Transverse colon (tissue), 4 donors: ENCODE data around the gene AKAP6. TPM values are rescaled to one million over a fixed set of nuclear protein-coding genes. Genes with fewer than 3 reads are reported as not detected.

Source experiments
- DNase-seq: peaks from one replicate; pipeline ENCODE4 v3.0.0-alpha.2; 2019
- H3K27ac ChIP-seq, 4 donors: fragments of 200-600 bp; sonication (generic); 2 replicates each; pipeline ENCODE4 v1.5.1; 2016 to 2018; ENCODE audit warnings: inconsistent platforms in 4 of 4
- H3K27me3 ChIP-seq: fragments of 200-600 bp; sonication (generic); 2 replicates; pipeline ENCODE4 v1.5.1; 2017; ENCODE audit warnings: inconsistent platforms
- H3K36me3 ChIP-seq, 4 donors: fragments of 200-600 bp; sonication (generic); 2 replicates each; pipeline ENCODE4 v1.5.1; 2017 to 2019; ENCODE audit warnings: inconsistent platforms in 4 of 4
- H3K4me1 ChIP-seq, 4 donors: fragments of 200-600 bp; sonication (generic); 2 replicates each; pipeline ENCODE4 v1.5.1; 2017 to 2020; ENCODE audit warnings: inconsistent platforms in 4 of 4
- H3K4me3 ChIP-seq, 4 donors: fragments of 200-600 bp; sonication (generic); 1 replicate in 1 of 4; 2 replicates in 3 of 4; pipeline versions ENCODE4 v1.5.1 to v1.6.1; 2017 to 2019; ENCODE audit warnings: inconsistent platforms in 4 of 4
- H3K9me3 ChIP-seq, 2 donors: fragments of 200-600 bp; sonication (generic); 2 replicates each; pipeline ENCODE4 v1.5.1; 2017 to 2019; ENCODE audit warnings: inconsistent platforms in 2 of 2
- EP300 ChIP-seq: sonication (generic); formaldehyde crosslinking; IDR thresholded peaks from one replicate; pipeline ENCODE4 v1.6.1; 2017; ENCODE audit warnings: antibody characterized with exemption, low read depth
- POLR2A ChIP-seq: fragments of 450-650 bp; IDR thresholded peaks from one replicate; pipeline ENCODE4 v1.6.1; 2016; ENCODE audit warnings: antibody characterized with exemption, mild to moderate bottlenecking, moderate library complexity
- POLR2AphosphoS5 ChIP-seq, 3 donors: sonication (generic); formaldehyde crosslinking; IDR thresholded peaks; one replicate each; pipeline ENCODE4 v1.6.1; 2016; ENCODE audit warnings: antibody characterized with exemption in 3 of 3
- WGBS, 2 donors: methylation state at CpG; one replicate each; pipeline ENCODE4 v1.1.5; 2018; ENCODE audit warnings: low coverage in 1 of 2; 5-methylcytosine and 5-hydroxymethylcytosine counted together
- in situ Hi-C, 4 donors: fragments of 200-750 bp; cut with MboI; loops; one replicate each; pipeline versions ENCODE4 v1.15.0 to v1.15.1; 2017; ENCODE audit warnings: low sequenced_read_pairs in 3 of 4, low pct_ligation_motif_present in 1 of 4, low pct_unique_long_range_greater_than_20kb in 1 of 4
- intact Hi-C: fragments of 100-400 bp; cut with DNase I; formaldehyde crosslinking; loops from one replicate; pipeline ENCODE4 v1.15.1; 2023; ENCODE audit warnings: low total_unique reads
- total RNA-seq, 4 donors: library from RNA; depleted of rRNA; stranded (reverse); fragments of >200 nt; gene quantifications; one replicate each; pipeline ENCODE4 v1.1.0, GENCODE V29; 2016
- TF ChIP-seq, protein P1 (sequence below), 5 experiments: fragments of 200-600 bp in 3 of 5; fragments of 450-650 bp in 2 of 5; sonication (generic) in 3 of 5; IDR thresholded peaks; 1 replicate in 2 of 5; 2 replicates in 3 of 5; pipeline ENCODE4 v1.5.1; 2016 to 2017; ENCODE audit warnings: antibody characterized with exemption in 5 of 5, inconsistent platforms in 3 of 5, mild to moderate bottlenecking in 2 of 5, moderate library complexity in 1 of 5

AKAP6 gene
- total RNA-seq, 4 donors from 2014 or later = 6.3 to 16.7 (median 9.7) TPM

GRCh38 chr14:32298346-32298745 lies 30.8 kb upstream of the AKAP6 start:
- H3K9me3 ChIP-seq = no peaks in the 10 kb centered on the region
- H3K4me1 ChIP-seq = no peaks in the 10 kb centered on the region
- intact Hi-C loops (no loop called here), in situ Hi-C loops (no loop called here)
- WGBS, 2 donors = 73 to 79% methylated on average over 3 of the region's 3 CpGs
- no peaks in the 10 kb centered on the region for H3K27me3 ChIP-seq
- no peaks in the 10 kb centered on the region for H3K36me3 ChIP-seq
- H3K27ac ChIP-seq = no peak overlapping the region
- TF ChIP-seq POLR2AphosphoS5 (IDR thresholded peaks at IDR 0.05) (no peak), EP300 (no peak), POLR2A (no peak)
- TF ChIP-seq, protein P1, sequence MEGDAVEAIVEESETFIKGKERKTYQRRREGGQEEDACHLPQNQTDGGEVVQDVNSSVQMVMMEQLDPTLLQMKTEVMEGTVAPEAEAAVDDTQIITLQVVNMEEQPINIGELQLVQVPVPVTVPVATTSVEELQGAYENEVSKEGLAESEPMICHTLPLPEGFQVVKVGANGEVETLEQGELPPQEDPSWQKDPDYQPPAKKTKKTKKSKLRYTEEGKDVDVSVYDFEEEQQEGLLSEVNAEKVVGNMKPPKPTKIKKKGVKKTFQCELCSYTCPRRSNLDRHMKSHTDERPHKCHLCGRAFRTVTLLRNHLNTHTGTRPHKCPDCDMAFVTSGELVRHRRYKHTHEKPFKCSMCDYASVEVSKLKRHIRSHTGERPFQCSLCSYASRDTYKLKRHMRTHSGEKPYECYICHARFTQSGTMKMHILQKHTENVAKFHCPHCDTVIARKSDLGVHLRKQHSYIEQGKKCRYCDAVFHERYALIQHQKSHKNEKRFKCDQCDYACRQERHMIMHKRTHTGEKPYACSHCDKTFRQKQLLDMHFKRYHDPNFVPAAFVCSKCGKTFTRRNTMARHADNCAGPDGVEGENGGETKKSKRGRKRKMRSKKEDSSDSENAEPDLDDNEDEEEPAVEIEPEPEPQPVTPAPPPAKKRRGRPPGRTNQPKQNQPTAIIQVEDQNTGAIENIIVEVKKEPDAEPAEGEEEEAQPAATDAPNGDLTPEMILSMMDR (IDR thresholded peaks at IDR 0.05) = no peak
- no peak overlapping the region for H3K4me3 ChIP-seq
- DNase-seq = no peak

DNA sequence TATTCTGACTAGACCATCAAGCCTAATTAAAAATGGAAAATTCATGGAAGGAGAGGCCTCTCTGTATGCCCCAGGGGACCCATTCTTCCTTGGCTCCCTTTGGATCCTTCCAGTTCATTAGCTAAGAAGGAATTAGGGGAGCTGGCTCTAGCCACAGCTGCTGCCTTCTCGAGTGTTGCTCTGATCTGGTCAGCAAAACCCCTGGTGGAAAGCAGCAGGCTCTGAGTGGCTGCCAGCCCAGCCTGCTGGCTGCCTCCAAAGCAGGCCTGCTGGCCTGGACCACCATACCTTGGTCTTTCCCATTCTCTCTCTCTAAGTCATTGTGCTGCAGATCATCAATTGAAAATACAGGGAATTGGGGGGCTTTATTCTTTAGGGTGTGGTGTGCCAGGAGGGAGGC lies 29.0 kb upstream of the AKAP6 start:
- Histone ChIP-seq H3K4me1 (no peaks in the 10 kb centered on the region), H3K4me3 (no peak overlapping the region), H3K27me3 (no peaks in the 10 kb centered on the region), H3K9me3 (no peaks in the 10 kb centered on the region), H3K27ac (no peak overlapping the region), H3K36me3 (no peaks in the 10 kb centered on the region)
- WGBS, 2 donors = 40% methylated on average over 1 of the region's 1 CpG; no CpG with 5 or more reads in 1 of the 2 donors
- in situ Hi-C loops (no loop called here), intact Hi-C loops (no loop called here)
- TF ChIP-seq POLR2AphosphoS5 (IDR thresholded peaks at IDR 0.05) = no peak
- no peak for TF ChIP-seq POLR2A
- TF ChIP-seq, protein P1 (IDR thresholded peaks at IDR 0.05) = no peak
- no peak for TF ChIP-seq EP300
- no peak for DNase-seq

DNA sequence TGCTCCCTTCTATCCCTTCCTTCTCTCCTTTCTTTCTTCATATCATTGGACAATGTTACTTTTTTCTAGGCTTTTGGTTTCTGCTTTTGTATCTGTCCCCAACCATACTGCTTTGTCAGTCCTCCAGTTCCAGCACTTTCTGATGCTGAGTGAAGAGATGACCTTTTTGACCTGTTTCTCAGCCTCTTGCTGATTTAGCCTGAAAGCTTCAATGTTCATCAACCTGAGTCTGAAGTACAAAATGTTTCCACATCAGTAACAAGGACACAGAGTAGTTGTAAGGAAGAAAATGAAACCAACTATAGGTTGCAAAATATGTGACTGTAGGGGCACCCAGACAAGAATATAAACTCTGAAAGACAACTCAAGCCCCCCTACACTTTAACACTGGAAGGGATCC lies 25.2 kb upstream of the AKAP6 start:
- DNase-seq = no peak
- no peak overlapping the region for H3K27ac ChIP-seq
- peaks cover 5 to 24% (median 20%) of the 10 kb centered on the region in 4 donors for H3K4me1 ChIP-seq
- H3K9me3 ChIP-seq = no peaks in the 10 kb centered on the region
- no peaks in the 10 kb centered on the region for H3K27me3 ChIP-seq
- H3K4me3 ChIP-seq = no peak overlapping the region
- intact Hi-C loops = no loop called here
- TF ChIP-seq POLR2A = no peak
- no peak for TF ChIP-seq EP300
- in situ Hi-C loops = no loop called here
- no peaks in the 10 kb centered on the region for H3K36me3 ChIP-seq

DNA sequence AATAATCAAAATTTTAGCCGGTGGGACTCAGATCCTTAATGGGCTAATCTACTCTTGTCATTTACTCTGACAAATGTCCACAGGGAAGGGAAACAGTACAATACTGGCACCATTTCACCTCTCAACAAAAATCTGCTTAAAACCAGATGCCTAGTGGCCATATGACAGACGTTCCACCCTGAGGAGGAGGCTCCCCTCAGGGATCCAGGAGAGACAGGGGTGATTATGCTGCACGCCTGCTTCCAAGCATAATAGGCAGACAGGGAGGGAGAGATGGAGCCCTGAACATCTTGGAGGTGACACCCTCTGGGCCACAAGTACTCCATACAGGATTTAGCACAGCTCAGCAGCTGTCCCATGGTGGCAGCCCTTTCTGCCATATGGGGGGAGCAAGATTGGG lies 24.8 kb upstream of the AKAP6 start:
- WGBS, 2 donors = 88% methylated on average over 3 of the region's 3 CpGs; no CpG with 5 or more reads in 1 of the 2 donors

More for the DNA sequence above, 24.8 kb upstream of the AKAP6 start:
- TF ChIP-seq POLR2AphosphoS5 (IDR thresholded peaks at IDR 0.05) (no peak), EP300 (no peak), POLR2A (no peak)
- TF ChIP-seq, protein P1 (IDR thresholded peaks at IDR 0.05) = no peak
- in situ Hi-C loops (no loop called here), intact Hi-C loops (no loop called here)
- no peaks in the 10 kb centered on the region for H3K27me3 ChIP-seq
- no peak overlapping the region for H3K4me3 ChIP-seq
- H3K9me3 ChIP-seq = no peaks in the 10 kb centered on the region
- H3K36me3 ChIP-seq = no peaks in the 10 kb centered on the region
- no peak for DNase-seq
- H3K4me1 ChIP-seq = peaks cover 5 to 26% (median 21%) of the 10 kb centered on the region in 4 donors
- H3K27ac ChIP-seq = no peak overlapping the region
